ENCODE data around the gene PRKN. TPM values are rescaled to one million over a fixed set of nuclear protein-coding genes. Genes with fewer than 3 reads are reported as not detected.

PRKN gene
- total RNA-seq, 1 experiment from 2014 or later, result 0.46 TPM

GRCh38 chr6:161833099-161833860 lies 894.3 kb downstream of the PRKN start:
- CTCF ChIA-PET, result no interaction called here
- POLR2A ChIA-PET, result interaction anchor here (0.6 kb wide), 1 partner anchor 404 kb away, joined by 3 read pairs; no protein-coding TSS in a partner anchor
- TF ChIP-seq REST (IDR thresholded peaks at IDR 0.05; ENCODE audit: insufficient read depth in 1 of 2, low read depth in 2 of 2, low read length in 1 of 2) (no peak), POLR2AphosphoS5 (IDR thresholded peaks at IDR 0.05; ENCODE audit: low read depth, low read length) (no peak), TCF7L2 (IDR thresholded peaks at IDR 0.05; ENCODE audit: low read depth, low read length) (no peak), SIN3A (IDR thresholded peaks at IDR 0.05; ENCODE audit: borderline replicate concordance, insufficient read depth, low read depth, low read length) (no peak), CTCF (IDR thresholded peaks at IDR 0.05) (no peak)

GRCh38 chr6:161832622-161833021 lies 894.9 kb downstream of the PRKN start:
- Histone ChIP-seq H3K4me3 (ENCODE audit: low read depth in 2 of 2, low read length in 2 of 2) (no peak overlapping the region), H3K27ac (ENCODE audit: low read length) (no peak overlapping the region), H3K4me1 (ENCODE audit: control insufficient read depth, insufficient read depth, low read length) (no peaks in the 10 kb centered on the region), H3K27me3 (ENCODE audit: control insufficient read depth, insufficient read depth, low read length) (no peaks in the 10 kb centered on the region), H3K9me3 (ENCODE audit: control insufficient read depth, insufficient read depth, low read depth, low read length) (no peaks in the 10 kb centered on the region), H3K36me3 (ENCODE audit: control insufficient read depth, insufficient read depth, low read length) (no peaks in the 10 kb centered on the region)
- ATAC-seq, result no peak
- CTCF ChIA-PET, result no interaction called here
- intact Hi-C loops (cut with micrococcal nuclease; ENCODE audit: unreplicated experiment), result no loop called here
- DNase-seq (ENCODE audit: low read depth, low spot score), result no peak
- BruUV-seq (replicated peaks), result no TSS peak
- TF ChIP-seq CTCF (IDR thresholded peaks at IDR 0.05) (no peak), SIN3A (IDR thresholded peaks at IDR 0.05; ENCODE audit: borderline replicate concordance, insufficient read depth, low read depth, low read length) (no peak), REST (IDR thresholded peaks at IDR 0.05; ENCODE audit: insufficient read depth in 1 of 2, low read depth in 2 of 2, low read length in 1 of 2) (no peak), TCF7L2 (IDR thresholded peaks at IDR 0.05; ENCODE audit: low read depth, low read length) (no peak), POLR2AphosphoS5 (IDR thresholded peaks at IDR 0.05; ENCODE audit: low read depth, low read length) (no peak)
- POLR2A ChIA-PET, result no interaction called here
- in situ Hi-C loops (cut with HindIII; ENCODE audit: low pct_unique_long_range_greater_than_20kb, low sequenced_read_pairs), result no loop called here

More at GRCh38 chr6:161833099-161833860, 894.3 kb downstream of the PRKN start:
- no peak overlapping the region for H3K27ac ChIP-seq (ENCODE audit: low read length)
- intact Hi-C loops (cut with micrococcal nuclease; ENCODE audit: unreplicated experiment), result no loop called here
- DNase-seq (ENCODE audit: low read depth, low spot score) (no peak), ATAC-seq (no peak)
- no peaks in the 10 kb centered on the region for H3K4me1 ChIP-seq (ENCODE audit: control insufficient read depth, insufficient read depth, low read length)
- no peaks in the 10 kb centered on the region for H3K36me3 ChIP-seq (ENCODE audit: control insufficient read depth, insufficient read depth, low read length)
- H3K27me3 ChIP-seq (ENCODE audit: control insufficient read depth, insufficient read depth, low read length), result no peaks in the 10 kb centered on the region
- in situ Hi-C loops (cut with HindIII; ENCODE audit: low pct_unique_long_range_greater_than_20kb, low sequenced_read_pairs), result no loop called here
- no peaks in the 10 kb centered on the region for H3K9me3 ChIP-seq (ENCODE audit: control insufficient read depth, insufficient read depth, low read depth, low read length)
- no TSS peak for BruUV-seq (replicated peaks)
- no peak overlapping the region for H3K4me3 ChIP-seq (ENCODE audit: low read depth in 2 of 2, low read length in 2 of 2)
